Tibial nerve (tissue), 4 donors: ENCODE results near the gene PSPH. TPM values are rescaled to one million over a fixed set of nuclear protein-coding genes. Genes with fewer than 3 reads are reported as not detected.

Source experiments
- DNase-seq, 2 donors: peaks; one replicate each; pipeline ENCODE4 v3.0.0-alpha.2; 2019; ENCODE audit warnings: low spot score in 2 of 2
- H3K27ac ChIP-seq, 4 donors: fragments of 200-600 bp; sonication (generic) in 3 of 4; one replicate each; pipeline ENCODE4 v1.5.1; 2017 to 2019; ENCODE audit warnings: mild to moderate bottlenecking in 1 of 4
- H3K27me3 ChIP-seq, 2 donors: fragments of 200-600 bp; sonication (generic) in 1 of 2; one replicate each; pipeline versions ENCODE4 v1.5.1 to v1.6.0; 2017 to 2019
- H3K36me3 ChIP-seq, 3 donors: fragments of 200-600 bp; sonication (generic); one replicate each; pipeline ENCODE4 v1.5.1; 2018 to 2019
- H3K4me1 ChIP-seq, 4 donors: fragments of 200-600 bp; sonication (generic) in 3 of 4; one replicate each; pipeline ENCODE4 v1.5.1; 2017 to 2019
- H3K4me3 ChIP-seq, 4 donors: fragments of 200-600 bp; sonication (generic) in 3 of 4; one replicate each; pipeline ENCODE4 v1.5.1; 2017 to 2019; ENCODE audit warnings: mild to moderate bottlenecking in 1 of 4, moderate library complexity in 1 of 4
- H3K9me3 ChIP-seq, 4 donors: fragments of 200-600 bp; sonication (generic) in 3 of 4; one replicate each; pipeline ENCODE4 v1.5.1; 2017 to 2019
- EP300 ChIP-seq, 2 donors: sonication (generic); formaldehyde crosslinking; IDR thresholded peaks; one replicate each; pipeline ENCODE4 v1.6.1; 2017; ENCODE audit warnings: antibody characterized with exemption in 2 of 2, mild to moderate bottlenecking in 1 of 2
- POLR2A ChIP-seq, 2 donors: fragments of 450-650 bp; IDR thresholded peaks; one replicate each; pipeline ENCODE4 v1.6.1; 2017; ENCODE audit warnings: antibody characterized with exemption in 2 of 2, mild to moderate bottlenecking in 2 of 2, moderate library complexity in 2 of 2
- WGBS, 2 donors: methylation state at CpG; one replicate each; pipeline ENCODE4 v1.1.5; 2018; 5-methylcytosine and 5-hydroxymethylcytosine counted together
- total RNA-seq, 4 donors: library from RNA; depleted of rRNA; stranded (reverse); fragments of >200 nt; gene quantifications; one replicate each; pipeline ENCODE4 v1.1.0, GENCODE V29; 2016
- TF ChIP-seq, protein P1 (sequence below), 5 experiments: fragments of 200-600 bp in 3 of 5; fragments of 450-650 bp in 2 of 5; sonication (generic) in 3 of 5; IDR thresholded peaks; one replicate each; pipeline ENCODE4 v1.5.1; 2016 to 2019; ENCODE audit warnings: antibody characterized with exemption in 5 of 5, mild to moderate bottlenecking in 3 of 5, moderate library complexity in 2 of 5

Gene PSPH
- total RNA-seq, 4 donors from 2014 or later: 14.9 to 39.8 (median 25.1) TPM

GRCh38 chr7:55973747-55974250 lies 77.4 kb downstream of the PSPH start:
- TF ChIP-seq, protein P1, sequence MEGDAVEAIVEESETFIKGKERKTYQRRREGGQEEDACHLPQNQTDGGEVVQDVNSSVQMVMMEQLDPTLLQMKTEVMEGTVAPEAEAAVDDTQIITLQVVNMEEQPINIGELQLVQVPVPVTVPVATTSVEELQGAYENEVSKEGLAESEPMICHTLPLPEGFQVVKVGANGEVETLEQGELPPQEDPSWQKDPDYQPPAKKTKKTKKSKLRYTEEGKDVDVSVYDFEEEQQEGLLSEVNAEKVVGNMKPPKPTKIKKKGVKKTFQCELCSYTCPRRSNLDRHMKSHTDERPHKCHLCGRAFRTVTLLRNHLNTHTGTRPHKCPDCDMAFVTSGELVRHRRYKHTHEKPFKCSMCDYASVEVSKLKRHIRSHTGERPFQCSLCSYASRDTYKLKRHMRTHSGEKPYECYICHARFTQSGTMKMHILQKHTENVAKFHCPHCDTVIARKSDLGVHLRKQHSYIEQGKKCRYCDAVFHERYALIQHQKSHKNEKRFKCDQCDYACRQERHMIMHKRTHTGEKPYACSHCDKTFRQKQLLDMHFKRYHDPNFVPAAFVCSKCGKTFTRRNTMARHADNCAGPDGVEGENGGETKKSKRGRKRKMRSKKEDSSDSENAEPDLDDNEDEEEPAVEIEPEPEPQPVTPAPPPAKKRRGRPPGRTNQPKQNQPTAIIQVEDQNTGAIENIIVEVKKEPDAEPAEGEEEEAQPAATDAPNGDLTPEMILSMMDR (IDR thresholded peaks at IDR 0.05): no peak
- TF ChIP-seq POLR2A (IDR thresholded peaks at IDR 0.05): no peak
- TF ChIP-seq EP300 (IDR thresholded peaks at IDR 0.05): no peak
- no peak for DNase-seq
- Histone ChIP-seq H3K27ac (no peak overlapping the region), H3K36me3 (peaks cover 0 to 26% (median 0%) of the 10 kb centered on the region in 3 donors), H3K9me3 (no peaks in the 10 kb centered on the region), H3K4me1 (peaks cover 0 to 19% (median 0%) of the 10 kb centered on the region in 4 donors), H3K27me3 (no peaks in the 10 kb centered on the region), H3K4me3 (no peak overlapping the region)
- WGBS, 2 donors: 95 to 97% methylated on average over 7 of the region's 7 CpGs

DNA sequence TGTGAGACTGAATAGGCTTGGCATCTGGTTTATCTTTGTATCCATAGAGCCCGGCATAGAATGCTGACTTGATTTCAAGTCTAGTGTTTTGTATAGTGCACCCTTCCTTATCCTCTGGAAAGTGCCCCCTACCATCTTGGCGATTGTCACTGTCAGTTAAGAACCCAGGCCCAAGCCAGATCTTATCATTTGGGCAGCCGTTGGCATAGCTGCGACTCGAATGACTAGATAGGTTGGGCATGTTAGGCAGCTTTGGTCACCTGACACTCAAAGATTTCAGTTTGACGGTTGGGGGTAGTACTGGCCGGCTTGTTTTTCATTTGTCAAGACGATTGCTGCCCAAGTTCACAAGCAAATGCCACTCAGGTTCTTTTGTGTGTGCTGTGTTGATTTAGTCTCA lies 80.3 kb downstream of the PSPH start:
- H3K9me3 ChIP-seq: no peaks in the 10 kb centered on the region
- peaks cover 0 to 16% (median 0%) of the 10 kb centered on the region in 4 donors for H3K4me1 ChIP-seq
- peaks cover 0 to 44% (median 0%) of the 10 kb centered on the region in 3 donors for H3K36me3 ChIP-seq
- TF ChIP-seq EP300 (IDR thresholded peaks at IDR 0.05) (no peak), POLR2A (IDR thresholded peaks at IDR 0.05) (no peak)
- TF ChIP-seq, protein P1 (IDR thresholded peaks at IDR 0.05): no peak
- no peak overlapping the region for H3K4me3 ChIP-seq
- no peaks in the 10 kb centered on the region for H3K27me3 ChIP-seq
- no peak overlapping the region for H3K27ac ChIP-seq
- DNase-seq: no peak
- 77 to 81% methylated on average over 8 of the region's 8 CpGs for WGBS, 2 donors

DNA sequence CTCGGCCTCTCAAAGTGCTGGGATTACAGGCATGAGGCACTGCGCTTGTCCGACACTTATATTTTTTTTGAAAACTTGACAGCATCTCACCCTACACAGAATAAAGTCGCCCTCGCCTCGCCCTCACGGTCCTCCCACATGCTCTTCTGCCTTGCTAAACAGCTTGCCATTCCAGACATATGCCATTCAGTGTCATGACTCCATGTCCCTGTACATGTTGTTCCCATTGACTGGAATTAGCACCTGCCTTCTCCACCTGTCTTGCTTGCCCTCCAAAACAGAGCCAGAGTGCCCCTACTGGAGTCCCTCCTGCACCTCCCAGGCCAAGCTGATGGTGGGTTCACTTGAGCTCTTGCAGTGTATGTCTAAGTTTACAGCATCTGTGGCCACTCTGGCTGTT lies 80.7 kb downstream of the PSPH start:
- peaks cover 0 to 20% (median 0%) of the 10 kb centered on the region in 4 donors for H3K4me1 ChIP-seq
- TF ChIP-seq EP300 (IDR thresholded peaks at IDR 0.05) (no peak), POLR2A (IDR thresholded peaks at IDR 0.05) (no peak)
- TF ChIP-seq, protein P1 (IDR thresholded peaks at IDR 0.05): no peak

GRCh38 chr7:55969391-55969790 lies 81.9 kb downstream of the PSPH start:
- TF ChIP-seq POLR2A (IDR thresholded peaks at IDR 0.05) (no peak), EP300 (IDR thresholded peaks at IDR 0.05) (no peak)
- TF ChIP-seq, protein P1 (IDR thresholded peaks at IDR 0.05): no peak
- Histone ChIP-seq H3K27ac (no peak overlapping the region), H3K36me3 (peaks cover 0 to 44% (median 0%) of the 10 kb centered on the region in 3 donors), H3K4me3 (no peak overlapping the region), H3K27me3 (no peaks in the 10 kb centered on the region), H3K9me3 (no peaks in the 10 kb centered on the region), H3K4me1 (peaks cover 0 to 25% (median 0%) of the 10 kb centered on the region in 4 donors)
- 95% methylated on average over 11 of the region's 11 CpGs for WGBS, 2 donors
- no peak for DNase-seq

More for the DNA sequence above, 80.7 kb downstream of the PSPH start:
- no peak overlapping the region for H3K27ac ChIP-seq
- no peak overlapping the region for H3K4me3 ChIP-seq
- DNase-seq: no peak
- H3K27me3 ChIP-seq: no peaks in the 10 kb centered on the region
- WGBS, 2 donors: 74 to 82% methylated on average over 7 of the region's 7 CpGs
- H3K9me3 ChIP-seq: no peaks in the 10 kb centered on the region
- peaks cover 0 to 44% (median 0%) of the 10 kb centered on the region in 3 donors for H3K36me3 ChIP-seq

- Histone ChIP-seq H3K27ac (no peak overlapping the region), H3K4me1 (peaks cover 0 to 34% (median 7%) of the 10 kb centered on the region in 4 donors), H3K36me3 (peaks cover 0 to 44% (median 0%) of the 10 kb centered on the region in 3 donors), H3K4me3 (no peak overlapping the region), H3K27me3 (no peaks in the 10 kb centered on the region), H3K9me3 (no peaks in the 10 kb centered on the region)
- WGBS, 2 donors: 86 to 93% methylated on average over 6 of the region's 6 CpGs
- DNase-seq: no peak
- no peak for TF ChIP-seq POLR2A (IDR thresholded peaks at IDR 0.05)
- TF ChIP-seq EP300 (IDR thresholded peaks at IDR 0.05): no peak
- TF ChIP-seq, protein P1 (IDR thresholded peaks at IDR 0.05): no peak
These were observed 84.4 kb downstream of the PSPH start for GRCh38 chr7:55966851-55967250.
